PC-3 (cell line): ENCODE measurements around the gene KCTD10. TPM values are rescaled to one million over a fixed set of nuclear protein-coding genes. Genes with fewer than 3 reads are reported as not detected.
A peak's percentile ranks its signal among the peaks of the same experiment; 100 is the strongest.

Experiments
- ATAC-seq: fragments of 200-7000 bp; cut with Tn5 transposase; 2 replicates; pipeline ENCODE4 v1.9.1; 2020; ENCODE audit warnings: mild to moderate bottlenecking, moderate library complexity
- BruUV-seq: library from RNA; stranded (reverse); fragments of 400-500 nt; replicated peaks from 2 replicates; lab custom pipeline; 2021; lab: Mats Ljungman, UMichigan
- CTCF ChIA-PET: fragments of 300-600 bp; sonication (Branson Sonifier 250); formaldehyde crosslinking; loops from one replicate; lab custom pipeline; 2022; ENCODE audit warnings: antibody characterized with exemption; lab: Charles Lee
- POLR2A ChIA-PET: fragments of 300-600 bp; sonication (Branson Sonifier 250); formaldehyde crosslinking; loops from one replicate; lab custom pipeline; 2022; ENCODE audit warnings: antibody characterized with exemption; ENCODE audit not compliant: unreplicated experiment; lab: Charles Lee
- DNase-seq: peaks from one replicate; pipeline ENCODE4 v3.0.0-alpha.2; 2015
- H2AFZ ChIP-seq: fragments of 300-600 bp; sonication (generic); 2 replicates; pipeline ENCODE4 v1.6.0; 2016; ENCODE audit warnings: antibody characterized with exemption, low read length
- H3F3A ChIP-seq: fragments of 300-600 bp; sonication (generic); one replicate; pipeline ENCODE4 v1.6.0; 2017; ENCODE audit warnings: antibody characterized with exemption, low read length, control low read depth, mild to moderate bottlenecking; ENCODE audit not compliant: unreplicated experiment
- H3K27ac ChIP-seq: fragments of 300-600 bp; sonication (generic); 2 replicates; pipeline ENCODE4 v1.5.1; 2016; ENCODE audit warnings: mild to moderate bottlenecking, low read length
- H3K27me3 ChIP-seq: fragments of 300-600 bp; sonication (generic); 2 replicates; pipeline ENCODE4 v1.6.1; 2016; ENCODE audit warnings: low read length, mixed read lengths
- H3K36me3 ChIP-seq: fragments of 300-600 bp; sonication (generic); 2 replicates; pipeline ENCODE4 v1.6.1; 2016; ENCODE audit warnings: low read depth, mixed run types, low read length, mixed read lengths
- H3K4me1 ChIP-seq: fragments of 300-600 bp; sonication (generic); 2 replicates; pipeline ENCODE4 v1.5.1; 2016; ENCODE audit warnings: low read length; ENCODE audit not compliant: insufficient read depth
- H3K4me2 ChIP-seq: fragments of 300-600 bp; sonication (generic); 2 replicates; pipeline ENCODE4 v1.6.0; 2016; ENCODE audit warnings: low read length
- H3K4me3 ChIP-seq: fragments of 300-600 bp; sonication (generic); 2 replicates; pipeline ENCODE4 v1.5.1; 2016; ENCODE audit warnings: mild to moderate bottlenecking, low read length, mixed read lengths
- H3K79me2 ChIP-seq: fragments of 300-600 bp; sonication (generic); 2 replicates; pipeline ENCODE4 v1.6.1; 2017; ENCODE audit warnings: low read length, mixed read lengths
- H3K9ac ChIP-seq: fragments of 300-600 bp; sonication (generic); 2 replicates; pipeline ENCODE4 v1.6.0; 2016; ENCODE audit warnings: mild to moderate bottlenecking, low read length
- H3K9me2 ChIP-seq: fragments of 300-600 bp; sonication (generic); replicated peaks from 2 replicates; pipeline ENCODE4 v1.6.1; 2016; ENCODE audit warnings: mixed run types, low read length, mixed read lengths
- H3K9me3 ChIP-seq: fragments of 300-600 bp; sonication (generic); 2 replicates; pipeline ENCODE4 v1.6.1; 2016; ENCODE audit warnings: low read length, mixed read lengths
- H4K20me1 ChIP-seq: fragments of 300-600 bp; sonication (generic); 2 replicates; pipeline ENCODE4 v1.6.1; 2016; ENCODE audit warnings: low read length, mixed read lengths
- CTCF ChIP-seq: fragments of 300-600 bp; sonication (generic); conservative IDR thresholded peaks from 2 replicates; pipeline ENCODE4 v1.5.1; 2017; ENCODE audit warnings: antibody characterized with exemption, low read depth, mild to moderate bottlenecking, low read length
- EZH2 ChIP-seq: fragments of 300-600 bp; sonication (generic); IDR thresholded peaks from one replicate; pipeline ENCODE4 v1.6.1; 2017; ENCODE audit warnings: antibody characterized with exemption, mild to moderate bottlenecking, low read length; ENCODE audit not compliant: unreplicated experiment
- EZH2phosphoT487 ChIP-seq: fragments of 300-600 bp; sonication (generic); IDR thresholded peaks from 2 replicates; pipeline ENCODE4 v1.6.1; 2018; ENCODE audit warnings: mild to moderate bottlenecking, antibody characterized with exemption, low read length, borderline replicate concordance
- intact Hi-C: fragments of 100-400 bp; cut with micrococcal nuclease; formaldehyde crosslinking; loops from 2 replicates; pipeline ENCODE4 v1.9.0; 2023
- total RNA-seq: library from RNA; depleted of rRNA; stranded (reverse); fragments of >200 nt; gene quantifications from 2 replicates; pipeline ENCODE4 v1.2.3, GENCODE V29; 2014

KCTD10 gene
- total RNA-seq, 1 experiment from 2014 or later: 42.3 TPM

- TF ChIP-seq EZH2phosphoT487 (no peak), EZH2 (no peak), CTCF (no peak)
- no TSS peak for BruUV-seq
These were observed 5.8 kb upstream of the KCTD10 start for GRCh38 chr12:109482894-109483293.

GRCh38 chr12:109482491-109482890, 5.4 kb upstream of the KCTD10 start:
- H3K79me2 ChIP-seq: peaks cover 26% of the 10 kb centered on the region
- no peak overlapping the region for H3K4me2 ChIP-seq
- no peak overlapping the region for H3K27ac ChIP-seq
- peaks cover 33% of the 10 kb centered on the region for H3K36me3 ChIP-seq
- no peak for DNase-seq
- no peaks in the 10 kb centered on the region for H4K20me1 ChIP-seq
- H3F3A ChIP-seq: no peaks in the 10 kb centered on the region
- H3K4me3 ChIP-seq: no peak overlapping the region
- BruUV-seq: no TSS peak
- ATAC-seq: no peak
- H3K27me3 ChIP-seq: no peaks in the 10 kb centered on the region
- POLR2A ChIA-PET: no interaction called here
- H3K4me1 ChIP-seq: peaks cover 15% of the 10 kb centered on the region; the same call in 1 of the 2 replicates
- CTCF ChIA-PET: no interaction called here
- no peak overlapping the region for H2AFZ ChIP-seq
- H3K9me2 ChIP-seq: no peaks in the 10 kb centered on the region
- TF ChIP-seq CTCF: no peak
- TF ChIP-seq EZH2: no peak
- TF ChIP-seq EZH2phosphoT487: no peak
- intact Hi-C loops: no loop called here
- H3K9me3 ChIP-seq: no peaks in the 10 kb centered on the region
- H3K9ac ChIP-seq: no peak overlapping the region

More at GRCh38 chr12:109482894-109483293, 5.8 kb upstream of the KCTD10 start:
- Histone ChIP-seq H3K27me3 (no peaks in the 10 kb centered on the region), H3K79me2 (peaks cover 22% of the 10 kb centered on the region), H3K36me3 (peaks cover 37% of the 10 kb centered on the region), H3K27ac (no peak overlapping the region), H3K9ac (no peak overlapping the region), H2AFZ (no peak overlapping the region), H3K4me3 (no peak overlapping the region), H4K20me1 (no peaks in the 10 kb centered on the region), H3K4me1 (peaks cover 15% of the 10 kb centered on the region; the same call in 1 of the 2 replicates), H3F3A (no peaks in the 10 kb centered on the region), H3K9me3 (no peaks in the 10 kb centered on the region), H3K9me2 (no peaks in the 10 kb centered on the region), H3K4me2 (no peak overlapping the region)
- intact Hi-C loops: no loop called here
- CTCF ChIA-PET: no interaction called here
- POLR2A ChIA-PET: no interaction called here
- ATAC-seq (peak; percentile 48), DNase-seq (peak; percentile 7)

GRCh38 chr12:109481863-109482262, 4.8 kb upstream of the KCTD10 start:
- Histone ChIP-seq H3K36me3 (peaks cover 29% of the 10 kb centered on the region), H2AFZ (no peak overlapping the region), H3K9ac (no peak overlapping the region), H3K9me3 (no peaks in the 10 kb centered on the region), H3K79me2 (peaks cover 28% of the 10 kb centered on the region), H3K27ac (no peak overlapping the region), H3K4me2 (no peak overlapping the region), H3K9me2 (no peaks in the 10 kb centered on the region), H3K4me3 (no peak overlapping the region), H3K4me1 (peaks cover 15% of the 10 kb centered on the region; the same call in 1 of the 2 replicates), H3F3A (no peaks in the 10 kb centered on the region), H4K20me1 (no peaks in the 10 kb centered on the region), H3K27me3 (no peaks in the 10 kb centered on the region)
- ChIA-PET POLR2A (no interaction called here), CTCF (no interaction called here)
- DNase-seq: no peak
- BruUV-seq: no TSS peak
- ATAC-seq: no peak
- intact Hi-C loops: no loop called here
- TF ChIP-seq EZH2: no peak
- no peak for TF ChIP-seq EZH2phosphoT487
- TF ChIP-seq CTCF: no peak
